ENCODE results near the gene GFRA1.

Gene GFRA1

GRCh38 chr10:116245156-116245555 is 27.9 kb downstream of the GFRA1 start:
- in situ Hi-C loops (cut with MboI; ENCODE audit: low sequenced_read_pairs), result no loop called here

GRCh38 chr10:116241642-116242410 is 31.2 kb downstream of the GFRA1 start:
- in situ Hi-C loops (cut with MboI; ENCODE audit: low sequenced_read_pairs), result no loop called here

- in situ Hi-C loops (cut with MboI; ENCODE audit: low sequenced_read_pairs), result no loop called here
Measured at GRCh38 chr10:116241085-116241484, 31.9 kb downstream of the GFRA1 start.

GRCh38 chr10:116240157-116240950 is 32.7 kb downstream of the GFRA1 start:
- in situ Hi-C loops (cut with MboI; ENCODE audit: low sequenced_read_pairs), result no loop called here

GRCh38 chr10:116239229-116239628 is 33.8 kb downstream of the GFRA1 start:
- in situ Hi-C loops (cut with MboI; ENCODE audit: low sequenced_read_pairs), result no loop called here

GRCh38 chr10:116237970-116238369 is 35.0 kb downstream of the GFRA1 start:
- in situ Hi-C loops (cut with MboI; ENCODE audit: low sequenced_read_pairs), result no loop called here

- in situ Hi-C loops (cut with MboI; ENCODE audit: low sequenced_read_pairs), result no loop called here
Measured at GRCh38 chr10:116237260-116237659, 35.7 kb downstream of the GFRA1 start.

- in situ Hi-C loops (cut with MboI; ENCODE audit: low sequenced_read_pairs), result no loop called here
Measured at GRCh38 chr10:116233230-116233629, 39.8 kb downstream of the GFRA1 start.

- in situ Hi-C loops (cut with MboI; ENCODE audit: low sequenced_read_pairs), result no loop called here
Measured at GRCh38 chr10:116232613-116233012, 40.4 kb downstream of the GFRA1 start.

GRCh38 chr10:116226766-116227165 is 46.2 kb downstream of the GFRA1 start:
- in situ Hi-C loops (cut with MboI; ENCODE audit: low sequenced_read_pairs), result no loop called here

GRCh38 chr10:116226053-116226452 is 47.0 kb downstream of the GFRA1 start:
- in situ Hi-C loops (cut with MboI; ENCODE audit: low sequenced_read_pairs), result no loop called here

- in situ Hi-C loops (cut with MboI; ENCODE audit: low sequenced_read_pairs), result no loop called here
Measured at GRCh38 chr10:116223289-116223688, 49.7 kb downstream of the GFRA1 start.

- in situ Hi-C loops (cut with MboI; ENCODE audit: low sequenced_read_pairs), result no loop called here
Measured at GRCh38 chr10:116221053-116221452, 52.0 kb downstream of the GFRA1 start.

- in situ Hi-C loops (cut with MboI; ENCODE audit: low sequenced_read_pairs), result no loop called here
Measured at GRCh38 chr10:116216676-116217075, 56.3 kb downstream of the GFRA1 start.

- in situ Hi-C loops (cut with MboI; ENCODE audit: low sequenced_read_pairs), result no loop called here
Measured at GRCh38 chr10:116215651-116216050, 57.4 kb downstream of the GFRA1 start.

GRCh38 chr10:116211682-116212081 is 61.3 kb downstream of the GFRA1 start:
- in situ Hi-C loops (cut with MboI; ENCODE audit: low sequenced_read_pairs), result no loop called here

GRCh38 chr10:116210588-116211346 is 62.2 kb downstream of the GFRA1 start:
- in situ Hi-C loops (cut with MboI; ENCODE audit: low sequenced_read_pairs), result no loop called here

GRCh38 chr10:116209781-116210180 is 63.2 kb downstream of the GFRA1 start:
- in situ Hi-C loops (cut with MboI; ENCODE audit: low sequenced_read_pairs), result no loop called here

GRCh38 chr10:116208956-116209567 is 63.9 kb downstream of the GFRA1 start:
- in situ Hi-C loops (cut with MboI; ENCODE audit: low sequenced_read_pairs), result no loop called here

- in situ Hi-C loops (cut with MboI; ENCODE audit: low sequenced_read_pairs), result no loop called here
Measured at GRCh38 chr10:116207690-116208089, 65.3 kb downstream of the GFRA1 start.

GRCh38 chr10:116203661-116204060 is 69.3 kb downstream of the GFRA1 start:
- in situ Hi-C loops (cut with MboI; ENCODE audit: low sequenced_read_pairs), result no loop called here

All from HL-60/S4 (cell line).